ENCODE results near the gene C3orf70.

C3orf70 gene

DNA sequence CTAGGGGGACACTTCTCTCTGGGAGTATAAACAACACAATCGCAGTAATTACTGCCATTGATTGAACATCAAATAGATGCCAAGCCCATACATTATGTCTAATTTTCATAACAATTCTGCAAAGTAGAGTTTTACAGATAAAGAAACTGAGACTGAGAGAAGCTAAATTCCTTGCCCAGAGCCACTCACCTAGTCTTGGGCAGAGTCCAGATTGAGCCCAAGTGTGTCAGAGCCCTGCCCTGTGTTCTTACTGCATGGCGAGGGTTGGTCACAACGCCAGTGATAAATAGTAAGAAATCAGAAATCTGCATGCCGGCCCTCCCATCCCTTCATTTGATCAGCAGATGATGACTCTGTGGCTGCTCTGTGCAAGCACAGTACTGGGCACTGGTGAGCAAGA is 106.3 kb downstream of the C3orf70 start:
- DNase-seq: no peak

DNA sequence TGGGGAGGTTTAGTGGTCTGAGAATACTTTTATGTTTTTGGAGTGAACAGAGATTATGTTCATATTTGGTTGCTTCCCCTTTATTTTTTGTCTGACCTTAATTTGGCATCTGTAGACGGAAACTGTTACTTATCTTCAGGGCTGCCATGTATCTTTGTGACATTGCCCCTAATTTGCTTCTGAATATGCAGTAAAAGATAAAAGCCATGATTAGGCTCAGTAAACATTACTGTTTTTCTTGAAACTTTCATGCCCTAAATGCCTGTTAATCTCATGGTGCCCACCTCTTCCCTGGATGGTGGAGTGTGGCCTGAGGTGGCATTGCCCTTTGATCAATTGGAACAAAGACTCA is 106.7 kb downstream of the C3orf70 start:
- no peak for DNase-seq

DNA sequence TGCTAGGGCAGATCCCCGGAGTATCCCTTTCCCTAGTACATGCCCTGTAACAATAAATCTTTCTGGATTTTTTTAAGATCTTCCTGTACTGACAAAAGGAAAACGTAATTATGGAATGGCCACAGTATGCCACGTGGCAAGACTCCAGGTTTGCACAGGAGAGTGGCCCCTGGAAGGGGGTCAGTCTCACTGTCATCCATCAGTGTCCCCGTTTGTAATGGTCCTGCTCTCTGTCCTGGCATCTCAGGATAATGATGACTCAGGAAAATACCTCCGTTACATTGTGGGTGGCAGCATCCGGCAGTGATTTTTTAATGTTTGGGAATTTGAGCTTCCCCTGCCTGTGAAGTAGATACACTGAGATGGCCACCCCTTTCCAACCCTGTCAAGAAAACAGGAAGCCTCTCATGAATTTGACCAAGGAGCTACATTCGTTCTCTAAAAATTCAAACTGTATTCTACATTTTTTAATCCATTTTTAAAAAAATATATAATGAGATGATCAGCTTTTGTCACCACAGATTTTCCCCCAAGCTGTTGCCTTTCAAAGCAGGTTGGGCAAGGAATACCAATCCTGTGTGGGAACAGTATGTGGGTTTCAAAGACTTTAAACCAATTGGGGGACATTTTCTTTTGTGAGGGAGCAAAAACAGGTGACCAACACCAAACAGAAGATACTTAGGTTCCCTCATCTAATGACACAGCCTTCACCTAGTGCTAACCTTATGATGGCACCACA is 110.4 kb downstream of the C3orf70 start:
- DNase-seq: no peak

DNA sequence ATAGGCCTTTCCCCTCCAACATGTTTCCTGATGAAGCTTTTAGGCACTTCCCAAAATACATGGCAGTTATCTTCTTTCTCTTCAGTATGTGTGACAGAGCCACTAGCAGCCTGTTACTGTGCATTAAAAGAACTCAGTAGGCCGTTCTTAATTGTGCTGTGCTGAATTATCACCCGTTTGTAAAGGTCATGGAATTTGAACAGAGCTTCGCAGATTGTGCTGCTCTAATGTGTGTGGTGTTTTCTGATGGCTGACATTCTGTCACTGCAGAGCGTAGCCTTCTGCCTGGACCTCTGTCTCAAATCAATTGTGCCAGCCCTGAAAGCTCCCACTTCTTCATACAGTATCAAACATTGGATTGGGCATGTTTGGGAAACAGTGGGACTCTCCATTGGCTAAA is 111.3 kb downstream of the C3orf70 start:
- no peak for DNase-seq

DNA sequence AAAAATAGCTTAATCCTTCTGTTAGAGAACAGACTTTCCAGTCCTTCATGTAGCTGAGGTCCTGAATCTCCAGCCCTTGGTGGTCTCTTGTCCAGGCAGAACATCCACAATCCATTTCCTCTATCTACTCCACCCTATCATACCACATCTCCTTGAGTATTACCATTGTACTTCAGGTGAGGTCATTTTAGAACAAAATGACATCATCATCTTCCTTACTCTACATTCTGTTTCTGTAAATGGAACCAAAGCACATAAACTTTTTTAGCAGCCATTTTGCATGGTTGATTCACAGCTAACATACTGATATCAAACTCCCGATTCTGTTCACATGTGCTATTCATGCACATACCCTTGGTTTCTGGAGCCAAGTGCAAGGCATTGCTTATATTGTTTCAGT is 112.4 kb downstream of the C3orf70 start:
- no peak for DNase-seq

DNA sequence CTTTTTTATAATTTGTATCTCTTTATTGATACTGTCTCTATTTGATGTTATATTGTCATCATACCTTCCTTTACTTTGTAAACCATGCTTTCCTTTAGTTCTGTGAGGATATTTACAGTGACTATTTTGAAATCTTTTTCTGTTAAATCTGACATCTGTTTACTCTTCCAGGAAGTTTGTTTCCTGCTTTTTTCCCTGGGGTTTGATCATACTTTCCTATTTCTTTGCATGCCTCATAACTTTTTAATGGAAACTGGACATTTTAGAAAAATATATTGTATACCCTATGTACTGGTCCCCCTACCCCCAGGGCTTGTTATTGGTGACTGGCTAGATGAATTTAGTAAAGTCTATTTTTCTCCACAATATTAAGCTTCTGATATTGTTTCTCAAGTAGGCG is 115.1 kb downstream of the C3orf70 start:
- DNase-seq: no peak

DNA sequence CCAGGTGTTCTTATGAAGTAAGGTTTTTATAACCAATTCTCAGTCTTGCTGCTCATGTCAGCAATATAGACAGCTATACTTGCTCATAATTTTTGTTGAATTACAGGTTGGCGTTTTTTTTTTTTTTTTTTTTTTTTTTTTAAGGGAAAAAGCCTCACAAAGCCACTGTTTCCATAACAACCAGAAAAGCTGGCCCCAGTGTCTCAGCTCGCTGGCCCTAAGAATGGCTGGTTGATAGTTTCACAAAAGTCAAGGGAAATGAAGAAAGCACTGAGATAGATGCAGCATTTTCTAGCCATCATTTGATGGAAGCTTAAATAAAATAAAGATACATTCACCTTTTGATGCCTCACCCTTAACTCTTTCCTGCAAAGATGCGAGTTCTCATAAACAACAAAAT is 121.9 kb downstream of the C3orf70 start:
- DNase-seq: no peak

DNA sequence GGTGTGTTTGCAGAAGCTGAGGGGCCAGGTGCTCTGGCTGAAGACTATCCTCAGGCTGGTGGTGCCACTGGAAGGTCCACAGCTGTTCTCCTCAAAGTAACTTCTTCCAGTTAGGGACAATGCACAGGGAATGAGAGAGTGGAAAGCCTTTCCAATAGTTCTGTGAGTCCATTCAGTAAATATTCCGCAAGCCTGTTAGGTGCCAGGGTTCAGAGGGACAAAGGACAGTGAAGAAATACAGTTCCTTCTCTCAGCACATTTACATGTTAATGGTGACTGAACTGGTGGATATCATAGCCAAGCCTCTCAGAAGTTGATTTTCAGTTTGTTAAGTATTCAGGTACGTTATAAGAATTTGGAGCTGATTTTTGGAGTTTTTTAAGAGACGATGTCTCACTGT is 122.5 kb downstream of the C3orf70 start:
- DNase-seq: no peak

DNA sequence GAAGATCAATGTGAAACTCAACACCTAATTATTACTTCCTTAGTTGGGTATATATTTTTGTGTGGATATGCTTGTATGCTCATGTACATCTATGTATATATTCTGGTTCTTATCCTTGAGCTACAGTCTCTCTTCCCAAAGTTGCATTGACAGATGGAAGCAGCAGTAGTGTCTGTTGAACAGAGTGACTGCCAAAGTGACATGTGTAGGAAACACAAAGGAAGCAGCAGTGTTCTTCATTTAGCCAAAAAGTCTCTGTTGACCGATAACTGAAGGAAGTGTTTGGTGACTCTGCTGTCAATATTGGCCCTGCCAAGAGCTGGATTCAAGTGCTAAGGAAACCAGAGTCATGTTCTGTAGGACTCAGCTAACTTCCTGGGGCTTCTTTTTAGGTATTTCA is 123.8 kb downstream of the C3orf70 start:
- DNase-seq: no peak

DNA sequence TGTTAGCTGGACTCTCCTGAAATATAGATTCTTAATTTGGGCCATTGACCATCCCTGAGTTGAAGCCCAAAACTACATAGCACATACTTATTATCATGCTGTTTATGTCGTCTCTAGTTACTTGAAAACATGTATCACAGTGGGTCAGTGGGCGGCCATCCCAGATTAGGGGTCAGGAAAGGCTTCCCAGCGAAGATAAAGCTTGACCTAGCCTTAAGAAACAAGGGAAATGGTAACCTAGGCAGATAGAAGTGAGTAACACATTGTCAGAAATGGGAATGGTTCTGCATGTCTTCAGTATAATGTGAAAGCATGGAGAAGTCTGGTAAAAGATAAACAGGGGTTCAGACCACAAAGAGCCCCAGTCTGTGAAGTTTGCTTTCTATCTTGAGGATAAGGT is 124.7 kb downstream of the C3orf70 start:
- DNase-seq: no peak
